ENCODE measurements around the gene COA8. TPM values are rescaled to one million over a fixed set of nuclear protein-coding genes. Genes with fewer than 3 reads are reported as not detected.

The COA8 gene
- total RNA-seq, 3 donors from 2014 or later (not counting 1 experiment from before 2014, with no cell fraction given): 22.2 to 32.0 (median 24.9) TPM

- WGBS (ENCODE audit: insufficient coverage): 91% methylated on average over 10 of the region's 10 CpGs
- peaks cover 0 to 14% of the 10 kb centered on the region in 2 donors for H3K4me1 Mint-ChIP-seq
- no peaks in the 10 kb centered on the region for H3K36me3 ChIP-seq (ENCODE audit: control insufficient read depth, insufficient read depth, low read length)
- H3K4me3 Mint-ChIP-seq: no peak overlapping the region
- DNase-seq (no peak), ATAC-seq (no peak)
- no peak overlapping the region for H3K4me3 ChIP-seq (ENCODE audit: low read length)
- H3K9me3 ChIP-seq (ENCODE audit: control insufficient read depth, insufficient read depth, low read length): no peaks in the 10 kb centered on the region
- no peak overlapping the region for H3K27ac ChIP-seq (ENCODE audit: low read length)
- no peaks in the 10 kb centered on the region for H3K9me3 Mint-ChIP-seq
- H3K27ac Mint-ChIP-seq: no peak overlapping the region
- H3K4me1 ChIP-seq (ENCODE audit: control insufficient read depth, insufficient read depth, low read length): peaks cover 14% of the 10 kb centered on the region
- intact Hi-C loops (cut with micrococcal nuclease): no loop called here
- peaks cover 0 to 6% of the 10 kb centered on the region in 2 donors for H3K27me3 Mint-ChIP-seq (ENCODE audit: low read depth in 2 of 2)
- no peaks in the 10 kb centered on the region for H3K36me3 Mint-ChIP-seq
- peaks cover 5% of the 10 kb centered on the region for H3K27me3 ChIP-seq (ENCODE audit: control insufficient read depth, insufficient read depth, low read length)
- no peak for TF ChIP-seq CTCF (IDR thresholded peaks at IDR 0.05)
Measured at GRCh38 chr14:103517174-103517566, 45.6 kb upstream of the COA8 start.

GRCh38 chr14:103517721-103518421 is 44.9 kb upstream of the COA8 start:
- Mint-ChIP-seq H3K9me3 (no peaks in the 10 kb centered on the region), H3K36me3 (no peaks in the 10 kb centered on the region), H3K4me3 (no peak overlapping the region), H3K27ac (no peak overlapping the region), H3K27me3 (ENCODE audit: low read depth in 2 of 2) (peaks cover 0 to 6% of the 10 kb centered on the region in 2 donors), H3K4me1 (peaks cover 0 to 14% of the 10 kb centered on the region in 2 donors)
- Histone ChIP-seq H3K4me3 (ENCODE audit: low read length) (no peak overlapping the region), H3K27me3 (ENCODE audit: control insufficient read depth, insufficient read depth, low read length) (peaks cover 5% of the 10 kb centered on the region), H3K4me1 (ENCODE audit: control insufficient read depth, insufficient read depth, low read length) (peaks cover 18% of the 10 kb centered on the region), H3K36me3 (ENCODE audit: control insufficient read depth, insufficient read depth, low read length) (no peaks in the 10 kb centered on the region), H3K9me3 (ENCODE audit: control insufficient read depth, insufficient read depth, low read length) (no peaks in the 10 kb centered on the region), H3K27ac (ENCODE audit: low read length) (no peak overlapping the region)
- intact Hi-C loops (cut with micrococcal nuclease): no loop called here
- ATAC-seq (no peak), DNase-seq (no peak)
- WGBS (ENCODE audit: insufficient coverage): 70% methylated on average over 20 of the region's 20 CpGs
- no peak for TF ChIP-seq CTCF (IDR thresholded peaks at IDR 0.05)

GRCh38 chr14:103518422-103519042 is 44.2 kb upstream of the COA8 start:
- Histone ChIP-seq H3K36me3 (ENCODE audit: control insufficient read depth, insufficient read depth, low read length) (no peaks in the 10 kb centered on the region), H3K27ac (ENCODE audit: low read length) (no peak overlapping the region), H3K9me3 (ENCODE audit: control insufficient read depth, insufficient read depth, low read length) (no peaks in the 10 kb centered on the region), H3K27me3 (ENCODE audit: control insufficient read depth, insufficient read depth, low read length) (peaks cover 5% of the 10 kb centered on the region), H3K4me3 (ENCODE audit: low read length) (no peak overlapping the region), H3K4me1 (ENCODE audit: control insufficient read depth, insufficient read depth, low read length) (peaks cover 19% of the 10 kb centered on the region)
- no peaks in the 10 kb centered on the region for H3K9me3 Mint-ChIP-seq
- peak in 2 of 3 donors; percentile 30 to 37 for ATAC-seq
- peak; percentile 77 for TF ChIP-seq CTCF (IDR thresholded peaks at IDR 0.05)
- H3K27ac Mint-ChIP-seq: no peak overlapping the region
- WGBS (ENCODE audit: insufficient coverage): 53% methylated on average over 9 of the region's 9 CpGs
- H3K36me3 Mint-ChIP-seq: no peaks in the 10 kb centered on the region
- DNase-seq: peak; percentile 49 to 78
- H3K27me3 Mint-ChIP-seq (ENCODE audit: low read depth in 2 of 2): peaks cover 0 to 6% of the 10 kb centered on the region in 2 donors
- H3K4me1 Mint-ChIP-seq: peaks cover 0 to 14% of the 10 kb centered on the region in 2 donors
- peak overlapping the region; percentile 62 for H3K4me3 Mint-ChIP-seq
- intact Hi-C loops (cut with micrococcal nuclease): loop anchor here (1.0 kb wide), 1 partner anchor 28 kb away; no protein-coding TSS in a partner anchor
